GM19328 (cell line): ENCODE results near the gene SLC9A1.
"Not testable (repeated sequence)": the region's sequence is repeated elsewhere in the genome, so short reads cannot be mapped to it uniquely, and the experiment has no call there.

Experiments used
- ATAC-seq: cut with Tn5 transposase; IDR thresholded peaks from one replicate; pipeline ENCODE4 v1.9.1; 2021; ENCODE audit warnings: mild to moderate bottlenecking, moderate library complexity; ENCODE audit not compliant: unreplicated experiment

SLC9A1 gene

DNA sequence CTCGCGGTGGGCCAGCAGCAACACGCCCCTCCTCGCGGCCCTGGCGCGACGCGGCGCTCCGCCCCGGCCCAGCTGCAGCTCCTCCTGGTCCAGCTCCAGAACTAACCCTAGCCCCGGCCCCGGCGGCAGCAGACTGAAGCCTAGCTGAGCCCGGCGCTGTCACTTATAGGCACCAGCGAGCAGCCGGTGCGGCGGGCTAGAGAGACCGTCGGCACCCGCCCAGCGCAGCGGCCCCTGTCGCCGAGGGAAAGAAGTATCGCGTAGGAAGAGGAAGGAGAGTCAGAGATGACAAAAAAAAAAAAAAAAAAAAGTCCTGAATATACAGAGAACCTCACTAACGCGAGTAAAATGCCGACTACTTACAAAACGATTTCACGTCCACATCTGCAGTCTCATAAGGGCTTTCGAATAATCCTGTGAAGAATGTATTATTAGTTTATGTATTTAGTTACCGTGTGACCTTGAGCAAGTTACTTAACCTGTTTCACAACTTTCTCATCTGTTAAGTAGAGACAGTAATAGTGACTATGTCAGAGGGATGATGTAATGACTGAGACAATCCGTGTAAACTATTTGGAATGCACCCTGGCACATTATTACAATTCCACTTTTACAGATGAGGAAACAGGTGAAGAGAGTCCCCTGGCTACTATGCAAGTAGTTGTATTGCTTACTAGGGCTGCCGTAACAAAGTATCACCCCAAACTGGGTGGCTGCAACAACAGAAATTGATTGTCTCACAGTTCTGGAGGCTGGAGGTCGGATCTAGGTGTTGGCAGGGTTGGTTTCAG is at the start of gene SLC9A1:
TSS of gene SLC9A1 (minus strand) at position 135 of the 791 bp plus-strand sequence. CDS start 791 bp downstream, outside the sequence.
- ATAC-seq: peak; percentile 81

DNA sequence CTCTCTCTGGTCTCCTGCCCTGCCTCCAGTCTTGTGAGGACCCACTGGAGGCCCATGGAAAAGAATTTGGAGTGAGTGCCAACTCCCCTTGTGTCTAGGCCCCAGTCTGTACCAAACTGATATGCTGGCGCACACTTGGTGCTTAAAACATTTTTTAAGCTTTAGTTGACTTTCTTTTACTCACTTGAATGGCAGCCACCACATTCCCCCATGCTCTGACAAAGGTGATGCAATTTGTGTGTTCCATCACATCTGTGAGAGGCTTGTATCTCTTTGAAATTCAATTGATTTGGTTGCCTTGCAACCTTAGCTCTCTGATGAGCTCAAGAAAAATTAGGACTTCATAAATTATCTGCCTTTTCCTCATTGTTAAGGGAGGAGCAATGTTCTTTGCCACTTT is 49.0 kb upstream of the SLC9A1 start:
- ATAC-seq: no peak

DNA sequence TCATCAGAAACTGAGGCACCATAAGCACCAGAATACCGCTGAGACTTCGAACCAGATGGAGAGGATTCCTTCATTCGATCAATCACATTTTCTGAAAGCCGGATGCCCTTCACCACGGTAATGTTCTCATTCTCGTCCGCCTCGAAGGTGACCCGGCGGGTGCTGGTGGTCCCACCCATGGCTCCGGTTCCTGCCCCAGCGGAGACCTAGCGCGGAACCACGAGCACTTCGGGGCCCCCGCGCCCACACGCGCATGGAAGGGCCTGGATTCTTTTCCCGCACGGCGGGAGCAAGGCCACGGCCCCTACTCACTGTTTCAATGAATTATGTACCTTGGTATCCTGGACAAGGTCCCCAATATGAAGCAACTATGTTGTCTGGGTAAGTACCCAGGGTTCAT is 46.4 kb upstream of the SLC9A1 start:
- no peak for ATAC-seq

DNA sequence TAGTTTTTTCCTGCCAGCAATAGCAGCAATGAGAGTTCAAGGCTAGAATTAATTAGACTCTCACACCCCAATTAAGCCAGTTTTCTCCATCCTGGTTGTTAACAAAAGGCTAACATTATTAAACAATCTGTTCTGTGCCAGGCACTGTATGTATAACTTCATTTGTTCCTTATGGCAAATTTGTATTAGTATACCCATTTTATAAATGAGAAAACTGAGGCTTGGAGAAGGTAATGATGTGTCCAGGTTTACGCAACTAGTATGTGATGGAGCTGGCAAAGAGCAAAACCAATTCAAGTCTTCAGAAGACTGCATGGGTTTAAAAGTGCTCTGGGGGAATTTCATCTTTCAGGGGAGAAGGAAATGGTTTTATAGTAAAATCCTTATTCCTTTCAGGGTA is 38.3 kb upstream of the SLC9A1 start:
- ATAC-seq: no peak

DNA sequence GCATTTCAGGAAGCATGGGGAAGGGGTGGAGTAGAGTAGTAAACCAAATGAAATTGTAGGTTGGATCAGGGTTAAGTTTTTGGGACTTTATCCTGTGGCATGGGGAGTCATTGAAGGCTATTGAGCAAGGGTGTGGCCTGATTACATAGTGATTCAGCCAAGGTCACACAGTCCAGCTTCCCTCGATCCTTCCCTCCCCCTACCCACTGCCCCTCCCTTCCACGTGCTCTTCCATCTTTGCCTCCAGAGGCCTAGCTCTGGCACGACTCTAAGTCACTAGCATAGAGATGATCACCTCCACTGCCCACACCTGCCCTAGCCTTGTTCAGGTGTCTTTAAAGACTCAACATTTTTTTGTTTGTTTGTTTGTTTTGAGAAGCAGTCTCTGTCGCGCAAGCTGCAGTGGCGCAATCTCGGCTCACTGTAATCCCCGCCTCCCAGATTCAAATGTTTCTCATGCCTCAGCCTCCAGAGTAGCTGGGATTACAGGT is 37.2 kb upstream of the SLC9A1 start:
- ATAC-seq: no peak

DNA sequence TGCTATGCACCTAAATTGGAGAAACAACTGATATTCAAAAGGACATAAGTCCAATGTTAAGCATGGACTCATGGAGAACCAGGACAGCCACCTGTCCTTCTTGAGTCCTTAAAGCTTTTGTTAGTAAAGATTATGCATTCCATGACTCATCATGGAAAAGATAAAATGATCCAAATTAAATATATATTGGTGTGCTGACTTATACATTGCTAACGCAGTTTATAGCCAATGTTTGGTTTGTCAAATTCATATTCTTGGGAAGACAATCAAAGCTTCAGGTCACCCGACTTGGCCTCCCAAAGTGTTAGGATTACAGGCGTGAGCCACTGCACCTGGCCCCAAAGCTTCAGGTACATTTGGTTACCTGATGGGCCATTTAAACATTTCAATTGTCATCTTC is 29.7 kb upstream of the SLC9A1 start:
- not testable (repeated sequence) for ATAC-seq

DNA sequence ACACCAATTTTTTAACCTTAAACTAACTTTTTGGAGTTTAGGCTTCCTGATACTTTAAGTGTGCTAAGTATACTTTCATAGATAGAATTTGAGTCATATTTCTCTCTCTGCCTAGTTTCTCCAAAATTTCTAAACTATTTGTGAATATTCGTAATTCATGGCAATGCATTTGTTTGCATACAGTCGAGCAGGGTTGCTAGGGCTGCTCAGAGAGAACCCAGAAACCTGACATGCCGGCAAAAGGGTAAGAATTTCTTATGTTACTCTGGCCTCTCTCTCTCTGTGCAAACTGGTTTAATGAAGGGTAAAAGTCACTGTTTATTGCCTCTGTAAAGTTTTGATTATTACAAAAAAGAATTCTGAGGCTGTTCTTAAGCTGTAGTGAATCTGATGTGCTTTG is 25.1 kb upstream of the SLC9A1 start:
- no peak for ATAC-seq

DNA sequence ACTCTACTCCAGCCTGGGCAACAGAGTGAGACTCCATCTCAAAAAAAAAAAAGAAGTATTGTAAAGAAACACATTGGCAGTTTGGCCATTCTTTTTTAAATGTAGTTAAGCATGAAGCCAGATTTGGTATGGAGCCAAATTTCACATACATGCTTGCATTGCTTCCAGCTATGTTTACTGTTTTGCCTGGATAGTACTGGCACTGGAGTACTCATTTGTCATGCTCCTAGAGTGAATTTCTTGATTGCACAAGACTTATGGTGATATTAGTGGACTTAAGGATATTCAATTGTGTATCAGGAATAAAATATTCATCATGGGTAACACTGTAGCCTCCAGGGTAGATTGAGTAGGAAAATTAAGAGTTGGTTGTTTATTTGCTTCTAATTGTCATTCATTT is 24.5 kb upstream of the SLC9A1 start:
- no peak for ATAC-seq

DNA sequence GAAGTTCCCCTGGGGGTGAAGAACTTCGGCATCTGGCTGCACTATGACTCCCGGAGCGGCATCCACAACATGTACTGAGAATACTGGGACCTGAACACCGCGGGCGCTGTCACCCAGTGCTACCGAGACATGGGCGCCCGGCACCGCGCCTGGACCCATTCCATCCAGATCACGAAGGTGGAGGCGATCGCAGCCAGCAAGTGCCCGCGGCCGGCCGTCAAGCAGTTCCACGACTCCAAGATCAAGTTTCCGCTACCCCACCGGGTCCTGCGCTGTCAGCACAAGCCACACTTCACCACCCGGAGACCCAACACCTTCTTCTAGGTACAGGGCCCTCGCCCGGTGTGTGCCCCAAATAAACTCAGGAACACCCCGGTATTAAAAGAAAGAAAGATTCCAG is 22.0 kb upstream of the SLC9A1 start:
- ATAC-seq: no peak

DNA sequence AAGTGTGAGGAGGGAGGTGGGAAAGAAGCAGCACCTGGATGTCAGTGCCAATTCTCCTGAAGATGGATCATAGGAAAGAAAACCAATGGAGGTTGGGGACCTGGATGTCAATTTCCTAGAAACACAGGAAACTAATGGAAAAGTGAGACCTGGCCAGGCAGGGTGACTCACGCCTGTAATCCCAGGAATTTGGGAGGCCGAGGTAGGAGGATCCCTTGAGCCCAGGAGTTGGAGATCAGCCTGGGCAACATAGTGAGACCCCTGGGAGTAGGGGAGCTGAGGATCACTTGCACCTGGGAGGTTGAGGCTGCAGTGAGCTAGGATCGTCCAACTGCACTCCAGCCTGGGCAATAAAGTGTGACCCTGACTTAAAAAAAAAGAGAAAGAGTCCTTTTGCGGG is 21.4 kb upstream of the SLC9A1 start:
- ATAC-seq: no peak

DNA sequence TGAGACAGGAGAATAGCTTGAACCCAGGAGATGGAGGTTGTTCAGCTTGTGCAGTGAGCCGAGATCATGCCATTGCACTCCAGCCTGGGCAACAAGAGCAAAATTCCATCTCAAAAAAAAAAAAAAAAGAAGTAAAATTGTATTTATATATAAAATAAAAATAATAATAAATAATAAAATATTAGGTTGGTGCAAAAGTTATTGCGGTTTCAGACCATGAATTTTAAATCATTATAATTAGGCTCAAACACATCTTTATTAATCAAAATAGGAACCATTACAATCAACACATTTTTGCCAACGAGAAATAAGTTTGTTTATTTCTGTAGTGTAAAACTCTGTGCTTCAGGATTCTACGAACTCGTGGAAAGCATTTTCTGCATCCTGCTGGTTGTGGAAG is 18.1 kb upstream of the SLC9A1 start:
- ATAC-seq: not testable (repeated sequence)

DNA sequence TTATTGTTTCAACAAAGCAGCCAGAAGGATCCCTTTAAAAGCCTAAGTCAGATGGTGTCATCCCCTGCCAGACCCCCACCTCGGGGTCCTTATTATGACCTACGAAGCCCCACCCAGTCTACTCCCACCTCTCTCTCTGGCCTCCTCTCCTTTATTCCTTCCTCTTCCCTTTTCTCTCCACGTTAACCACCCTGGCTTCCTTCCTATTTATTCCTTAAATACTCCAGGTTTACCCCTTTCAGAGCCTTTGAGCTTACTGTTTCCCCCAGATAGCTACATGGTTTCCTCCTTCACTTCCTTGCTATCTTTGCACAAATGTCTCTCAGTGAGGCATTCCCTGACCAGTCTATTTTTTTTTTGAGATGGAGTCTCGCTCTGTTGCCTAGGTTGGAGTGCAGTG is 12.0 kb upstream of the SLC9A1 start:
- no peak for ATAC-seq

DNA sequence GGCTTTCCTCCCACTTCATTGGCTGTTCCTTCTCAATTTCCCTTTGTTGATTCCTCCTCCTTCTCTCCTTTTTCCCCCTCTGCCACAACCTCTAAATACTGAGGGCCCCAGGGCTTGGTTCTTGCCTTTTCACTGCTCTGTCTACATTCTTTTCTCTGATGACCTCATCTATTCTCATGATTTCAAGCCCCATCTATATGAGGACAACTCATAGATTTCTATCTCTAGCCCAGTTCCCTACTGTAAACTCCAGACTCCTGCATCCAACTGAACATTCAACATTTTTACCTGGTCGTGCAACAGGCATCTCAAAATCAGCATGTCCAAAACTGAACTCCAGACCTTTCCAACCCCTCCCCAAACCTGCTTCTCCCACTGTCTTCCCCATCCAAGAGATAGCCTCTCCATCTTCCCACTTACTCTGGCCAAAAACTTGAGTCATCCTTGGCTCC is 11.5 kb upstream of the SLC9A1 start:
- ATAC-seq: no peak

DNA sequence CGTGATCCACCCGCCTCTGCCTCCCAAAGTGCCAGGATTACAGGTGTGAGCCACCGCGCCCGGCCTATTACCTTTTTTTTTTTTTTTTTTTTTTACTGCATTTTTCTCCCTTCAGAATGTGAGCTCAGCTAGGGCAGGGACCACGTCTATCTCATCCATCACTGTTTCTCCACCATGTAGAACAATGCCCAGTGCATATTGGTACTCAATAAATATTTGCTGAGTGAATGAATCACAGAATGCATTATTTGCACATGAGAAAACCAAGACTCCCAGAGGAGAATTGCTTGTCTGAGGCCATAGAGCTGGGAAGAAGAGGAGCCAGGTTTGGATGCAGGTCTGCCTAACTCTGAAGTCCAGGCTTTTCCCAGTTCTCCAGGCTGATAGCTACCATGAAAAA is 8.2 kb upstream of the SLC9A1 start:
- ATAC-seq: no peak

DNA sequence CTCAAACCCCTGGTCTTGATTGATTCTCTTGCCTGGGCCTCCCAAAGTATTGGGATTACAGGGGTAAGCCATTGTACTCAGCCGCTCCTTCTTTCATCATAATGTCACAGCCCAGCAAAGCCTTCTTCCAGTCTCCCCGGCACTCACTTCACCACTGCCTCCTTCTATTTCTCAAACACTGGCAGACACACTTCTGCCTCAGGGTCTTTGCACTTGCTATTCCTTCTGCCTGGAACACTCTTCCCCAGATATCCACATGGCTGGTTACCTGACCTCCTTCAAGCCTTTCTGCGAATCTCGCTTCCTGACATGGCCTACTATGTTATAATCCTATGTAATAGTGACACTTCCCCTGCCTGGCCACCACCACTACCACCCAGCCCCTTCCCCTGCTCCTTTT is 7.2 kb upstream of the SLC9A1 start:
- ATAC-seq: no peak

DNA sequence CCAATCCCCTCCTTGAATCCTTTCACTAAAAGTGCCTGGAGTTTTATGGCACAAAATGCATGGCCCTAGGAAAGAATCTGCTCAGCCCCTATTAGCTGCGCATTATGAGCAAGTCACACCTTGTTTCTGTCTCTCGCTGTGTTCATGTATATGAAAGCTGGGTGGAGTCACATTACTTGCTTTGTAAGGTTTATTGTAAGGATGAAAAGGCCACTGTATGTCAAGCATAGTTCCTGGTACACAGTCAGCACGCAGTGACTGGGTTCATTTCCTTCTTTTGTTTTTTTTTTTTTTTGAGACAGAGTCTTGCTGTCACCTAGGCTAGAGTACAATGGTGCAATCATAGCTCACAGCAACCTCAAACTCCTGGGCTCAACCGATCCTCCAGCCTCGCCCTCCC is 6.7 kb upstream of the SLC9A1 start:
- ATAC-seq: no peak

DNA sequence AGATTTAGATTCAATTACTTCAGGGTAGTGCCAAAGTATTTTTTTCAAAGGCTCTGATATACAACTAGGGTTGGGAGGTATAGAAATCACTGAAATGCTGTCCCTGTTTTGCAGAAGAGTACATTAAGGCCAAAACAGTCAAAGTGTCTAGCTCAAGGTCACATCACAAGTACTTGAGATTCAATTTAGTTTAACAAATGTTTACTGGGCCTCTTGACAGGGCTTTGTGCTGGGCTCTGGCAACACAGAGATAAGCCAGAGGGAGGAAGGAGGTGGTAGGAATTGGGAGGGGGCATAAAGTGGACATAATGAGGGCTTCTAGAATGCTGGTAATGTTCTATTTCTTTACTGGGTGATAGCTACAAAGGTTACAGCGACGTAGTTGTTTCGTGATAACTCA is 2.3 kb upstream of the SLC9A1 start:
- no peak for ATAC-seq

DNA sequence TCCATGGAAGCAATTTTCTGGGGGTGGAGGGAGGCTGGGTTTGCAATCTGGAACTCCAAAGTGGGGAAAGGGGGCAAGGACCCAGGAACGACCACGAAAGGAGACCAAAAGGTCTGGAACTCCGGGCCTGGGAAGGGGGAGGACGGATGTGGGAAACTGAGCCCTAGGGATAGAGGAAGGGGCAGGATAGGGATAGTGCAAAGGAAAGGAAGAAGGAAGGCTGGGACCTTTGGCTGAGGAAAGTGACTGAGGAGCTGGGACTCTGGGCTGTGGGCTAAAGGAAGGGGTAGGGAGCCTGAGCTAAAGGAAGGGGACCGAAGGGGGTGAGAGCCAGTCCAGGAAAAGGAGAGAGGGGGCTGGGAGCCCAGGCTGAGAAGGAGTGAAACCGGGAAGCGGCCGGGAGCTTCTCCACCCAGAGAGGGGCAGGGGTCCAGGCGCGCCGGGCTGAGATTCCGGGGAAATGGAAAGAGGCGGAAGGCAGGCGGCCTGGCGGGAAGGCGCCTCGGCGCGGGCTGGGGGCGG is 395 bp downstream of the SLC9A1 start:
- peak; percentile 11 for ATAC-seq

DNA sequence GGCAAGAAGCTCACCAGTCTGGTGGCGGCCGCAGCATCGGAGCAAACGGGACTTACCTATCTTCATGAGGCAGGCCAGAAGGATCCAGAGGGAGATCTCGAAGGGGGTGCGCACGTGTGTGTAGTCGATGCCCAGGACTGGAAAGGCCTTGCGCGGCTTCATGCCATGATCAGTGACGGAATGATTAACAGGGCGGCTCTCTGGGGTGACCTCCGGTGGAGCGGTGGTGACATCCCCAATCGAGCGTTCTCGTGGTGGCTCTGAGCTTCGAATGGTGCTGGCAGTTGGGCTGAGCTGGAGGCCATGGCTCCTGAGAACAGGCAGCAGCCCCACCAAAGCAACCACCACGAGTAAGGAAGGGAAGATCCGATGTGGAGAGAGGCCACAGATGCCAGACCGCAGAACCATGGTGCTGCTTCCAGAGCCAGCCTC is 982 bp downstream of the SLC9A1 start:
- no peak for ATAC-seq

DNA sequence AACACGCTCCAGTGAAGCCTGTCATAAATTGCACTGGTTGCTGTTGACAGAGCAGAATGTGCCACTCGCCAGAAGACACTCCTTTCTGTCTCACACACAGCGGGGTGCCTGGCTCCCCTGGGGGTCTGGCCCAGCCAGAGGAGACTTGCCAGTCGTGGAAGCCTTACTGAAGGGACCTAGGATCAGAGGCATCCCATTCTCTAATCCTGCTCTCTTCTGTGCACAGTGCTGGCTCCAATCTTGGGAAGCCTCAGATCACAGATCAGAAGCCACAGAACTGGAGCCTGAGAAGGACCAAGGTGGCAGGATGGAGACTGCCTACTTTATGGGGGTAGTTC is 1.4 kb downstream of the SLC9A1 start:
- no peak for ATAC-seq

DNA sequence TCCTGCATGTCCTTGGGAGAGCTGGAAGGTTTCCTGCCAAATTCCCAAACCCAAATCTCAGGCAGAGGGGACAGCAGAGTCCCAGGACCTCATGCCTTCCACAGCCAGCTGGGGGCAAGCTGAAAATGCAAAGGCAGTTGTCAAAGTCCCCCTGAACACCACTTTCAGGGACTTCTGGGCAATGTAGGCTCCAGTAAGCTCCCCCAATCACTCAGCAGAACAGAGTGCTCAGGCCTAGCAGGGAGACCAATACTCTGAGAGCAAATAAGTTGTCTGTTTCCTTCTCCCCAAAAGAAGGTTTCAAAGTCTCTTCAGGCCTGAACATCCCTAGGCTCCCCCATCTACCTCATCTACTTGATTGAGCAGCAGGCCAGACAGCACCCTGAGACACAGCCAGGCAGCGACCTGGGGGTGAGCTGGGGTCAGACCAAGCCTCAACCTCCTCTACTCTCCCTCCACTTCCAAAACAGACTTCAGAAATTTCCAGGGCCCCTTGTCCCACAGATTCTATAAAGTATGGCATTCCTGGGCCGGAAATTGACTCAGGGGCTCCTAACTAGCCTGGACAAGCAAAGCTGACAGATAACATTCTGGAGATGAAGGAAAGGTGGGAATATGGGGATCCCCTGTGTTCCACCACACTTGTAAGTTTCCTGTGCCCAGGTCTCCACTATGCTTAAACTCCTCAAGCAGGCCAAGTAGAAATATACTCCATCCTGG is 1.9 kb downstream of the SLC9A1 start:
- no peak for ATAC-seq
